ENCODE results near the gene SMAD7.

SMAD7 gene

GRCh38 chr18:48962252-48962993 lies 11.7 kb upstream of the SMAD7 start:
- in situ Hi-C loops (cut with MboI; ENCODE audit: low sequenced_read_pairs) = no loop called here

GRCh38 chr18:48961547-48961946 lies 10.8 kb upstream of the SMAD7 start:
- in situ Hi-C loops (cut with MboI; ENCODE audit: low sequenced_read_pairs) = no loop called here

GRCh38 chr18:48959921-48960920 lies 9.5 kb upstream of the SMAD7 start:
- in situ Hi-C loops (cut with MboI; ENCODE audit: low sequenced_read_pairs) = no loop called here

GRCh38 chr18:48959551-48959920 lies 8.8 kb upstream of the SMAD7 start:
- in situ Hi-C loops (cut with MboI; ENCODE audit: low sequenced_read_pairs) = no loop called here

GRCh38 chr18:48958951-48959350 lies 8.2 kb upstream of the SMAD7 start:
- in situ Hi-C loops (cut with MboI; ENCODE audit: low sequenced_read_pairs) = no loop called here

GRCh38 chr18:48957616-48958015 lies 6.9 kb upstream of the SMAD7 start:
- in situ Hi-C loops (cut with MboI; ENCODE audit: low sequenced_read_pairs) = no loop called here

GRCh38 chr18:48957136-48957535 lies 6.4 kb upstream of the SMAD7 start:
- in situ Hi-C loops (cut with MboI; ENCODE audit: low sequenced_read_pairs) = no loop called here

GRCh38 chr18:48956356-48956755 lies 5.6 kb upstream of the SMAD7 start:
- in situ Hi-C loops (cut with MboI; ENCODE audit: low sequenced_read_pairs) = no loop called here

GRCh38 chr18:48955830-48956261 lies 5.1 kb upstream of the SMAD7 start:
- in situ Hi-C loops (cut with MboI; ENCODE audit: low sequenced_read_pairs) = no loop called here

- in situ Hi-C loops (cut with MboI; ENCODE audit: low sequenced_read_pairs) = no loop called here
These were observed 4.4 kb upstream of the SMAD7 start for GRCh38 chr18:48954886-48955819.

GRCh38 chr18:48953104-48953706 lies 2.4 kb upstream of the SMAD7 start:
- in situ Hi-C loops (cut with MboI; ENCODE audit: low sequenced_read_pairs) = no loop called here

- in situ Hi-C loops (cut with MboI; ENCODE audit: low sequenced_read_pairs) = no loop called here
These were observed 1.7 kb upstream of the SMAD7 start for GRCh38 chr18:48952287-48953103.

GRCh38 chr18:48951448-48952286 lies 902 bp upstream of the SMAD7 start:
- in situ Hi-C loops (cut with MboI; ENCODE audit: low sequenced_read_pairs) = no loop called here

GRCh38 chr18:48949606-48950535 lies 894 bp downstream of the SMAD7 start:
- in situ Hi-C loops (cut with MboI; ENCODE audit: low sequenced_read_pairs) = no loop called here

GRCh38 chr18:48949050-48949605 lies 1.6 kb downstream of the SMAD7 start:
- in situ Hi-C loops (cut with MboI; ENCODE audit: low sequenced_read_pairs) = no loop called here

GRCh38 chr18:48948112-48949049 lies 2.4 kb downstream of the SMAD7 start:
- in situ Hi-C loops (cut with MboI; ENCODE audit: low sequenced_read_pairs) = no loop called here
